ENCODE results near the gene ZBTB32.

ZBTB32 gene

GRCh38 chr19:35716801-35717664, 12.7 kb downstream of the ZBTB32 start:
- DNase-seq (ENCODE audit: low read depth): peak; percentile 88
- peak; percentile 73 for TF ChIP-seq CTCF (IDR thresholded peaks at IDR 0.05; ENCODE audit: low read depth, low read length, missing control alignments)
- peak overlapping the region; percentile 89 for H3K4me3 ChIP-seq (ENCODE audit: low read depth, low read length)

GRCh38 chr19:35717665-35718344, 13.4 kb downstream of the ZBTB32 start, which contains the start of gene KMT2B:
Gene KMT2B, plus strand, starts transcription at chr19:35718003. Its CDS starts 16 bp downstream, at chr19:35718019.
- peak within 1 kb of the TSS; percentile 89 for H3K4me3 ChIP-seq (ENCODE audit: low read depth, low read length)
- no peak for DNase-seq (ENCODE audit: low read depth)
- no peak for TF ChIP-seq CTCF (IDR thresholded peaks at IDR 0.05; ENCODE audit: low read depth, low read length, missing control alignments)

GRCh38 chr19:35718345-35719041, 14.1 kb downstream of the ZBTB32 start:
- no peak for TF ChIP-seq CTCF (IDR thresholded peaks at IDR 0.05; ENCODE audit: low read depth, low read length, missing control alignments)
- no peak for DNase-seq (ENCODE audit: low read depth)
- H3K4me3 ChIP-seq (ENCODE audit: low read depth, low read length): peak overlapping the region; percentile 83

- no peak for DNase-seq (ENCODE audit: low read depth)
- no peak for TF ChIP-seq CTCF (IDR thresholded peaks at IDR 0.05; ENCODE audit: low read depth, low read length, missing control alignments)
- H3K4me3 ChIP-seq (ENCODE audit: low read depth, low read length): peak overlapping the region; percentile 83
These were observed 15.2 kb downstream of the ZBTB32 start for GRCh38 chr19:35719402-35720162.

GRCh38 chr19:35720163-35720524, 15.8 kb downstream of the ZBTB32 start:
- no peak overlapping the region for H3K4me3 ChIP-seq (ENCODE audit: low read depth, low read length)
- DNase-seq (ENCODE audit: low read depth): no peak
- no peak for TF ChIP-seq CTCF (IDR thresholded peaks at IDR 0.05; ENCODE audit: low read depth, low read length, missing control alignments)

GRCh38 chr19:35720648-35721047, 16.3 kb downstream of the ZBTB32 start:
- no peak overlapping the region for H3K4me3 ChIP-seq (ENCODE audit: low read depth, low read length)
- no peak for TF ChIP-seq CTCF (IDR thresholded peaks at IDR 0.05; ENCODE audit: low read depth, low read length, missing control alignments)
- no peak for DNase-seq (ENCODE audit: low read depth)

Measured in GM12864 (cell line).